Naive B cell (primary cell): ENCODE results near the gene OR6M1. TPM values are rescaled to one million over a fixed set of nuclear protein-coding genes. Genes with fewer than 3 reads are reported as not detected.
A peak's percentile ranks its signal among the peaks of the same experiment; 100 is the strongest.

Source experiments
- ATAC-seq, 2 donors: fragments of 150-1000 bp; cut with Tn5 transposase; 2 replicates each; pipeline ENCODE4 v1.10.0; 2021; ENCODE audit warnings: low read depth in 2 of 2, mild to moderate bottlenecking in 2 of 2, moderate library complexity in 2 of 2
- DNase-seq: peaks from one replicate; pipeline ENCODE4 v3.0.0; 2022
- H3K27ac Mint-ChIP-seq, 6 donors: one replicate each; pipeline ENCODE4 v1.8.0; 2020 to 2022; ENCODE audit warnings: mild to moderate bottlenecking in 6 of 6, mixed read lengths in 6 of 6, moderate library complexity in 5 of 6, inconsistent platforms in 2 of 6
- H3K27me3 Mint-ChIP-seq, 3 donors: one replicate each; pipeline ENCODE4 v1.8.0; 2021 to 2022; ENCODE audit warnings: mixed read lengths in 3 of 3, mild to moderate bottlenecking in 1 of 3
- H3K36me3 Mint-ChIP-seq, 2 donors: one replicate each; pipeline ENCODE4 v1.8.0; 2020 to 2022; ENCODE audit warnings: mixed read lengths in 2 of 2, inconsistent platforms in 1 of 2, mild to moderate bottlenecking in 1 of 2
- H3K4me1 Mint-ChIP-seq, 3 donors: one replicate each; pipeline ENCODE4 v1.8.0; 2020 to 2022; ENCODE audit warnings: mixed read lengths in 3 of 3, inconsistent platforms in 1 of 3, mild to moderate bottlenecking in 1 of 3, moderate library complexity in 1 of 3
- H3K4me3 Mint-ChIP-seq, 8 donors: one replicate each; pipeline ENCODE4 v1.8.0; 2020 to 2022; ENCODE audit warnings: mild to moderate bottlenecking in 8 of 8, mixed read lengths in 8 of 8, moderate library complexity in 8 of 8, inconsistent platforms in 2 of 8
- H3K9me3 Mint-ChIP-seq, 7 donors: one replicate each; pipeline ENCODE4 v1.8.0; 2020 to 2022; ENCODE audit warnings: mixed read lengths in 7 of 7, mild to moderate bottlenecking in 5 of 7, inconsistent platforms in 2 of 7, moderate library complexity in 1 of 7
- polyA plus RNA-seq, 6 donors: library from polyadenylated mRNA; unstranded; fragments of 300-500 nt; fragmentation: Illumina TruSeq; gene quantifications; one replicate each; pipeline ENCODE4 v1.2.3, GENCODE V29; 2021; ENCODE audit warnings: low read depth in 6 of 6

The OR6M1 gene, protein sequence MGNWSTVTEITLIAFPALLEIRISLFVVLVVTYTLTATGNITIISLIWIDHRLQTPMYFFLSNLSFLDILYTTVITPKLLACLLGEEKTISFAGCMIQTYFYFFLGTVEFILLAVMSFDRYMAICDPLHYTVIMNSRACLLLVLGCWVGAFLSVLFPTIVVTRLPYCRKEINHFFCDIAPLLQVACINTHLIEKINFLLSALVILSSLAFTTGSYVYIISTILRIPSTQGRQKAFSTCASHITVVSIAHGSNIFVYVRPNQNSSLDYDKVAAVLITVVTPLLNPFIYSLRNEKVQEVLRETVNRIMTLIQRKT
- polyA plus RNA-seq: not detected

DNA sequence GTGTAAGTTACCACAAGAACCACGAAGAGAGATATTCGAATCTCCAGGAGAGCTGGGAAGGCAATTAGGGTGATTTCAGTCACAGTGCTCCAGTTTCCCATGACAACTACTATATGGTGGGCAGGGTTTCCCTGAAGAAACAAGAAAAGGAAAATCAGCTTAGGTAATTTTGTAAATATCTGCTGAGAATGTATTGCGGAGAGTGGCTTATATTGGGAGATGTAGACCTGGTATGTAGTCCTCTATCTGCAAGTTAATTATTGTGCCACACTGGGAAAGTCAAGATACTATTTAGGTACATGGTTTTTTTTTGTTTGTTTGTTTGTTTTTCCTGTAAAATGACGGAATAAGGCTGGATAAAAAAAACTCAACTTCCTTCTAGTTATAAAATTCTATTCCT lies at the start of gene OR6M1:
TSS of gene OR6M1 (minus strand) at position 101 of the 400 bp plus-strand sequence. CDS start at position 101, 0 bp downstream.
- DNase-seq (no peak), ATAC-seq (no peak)
- Mint-ChIP-seq H3K4me3 (no peak within 1 kb of the TSS), H3K27me3 (peaks cover 0 to 10% (median 10%) of the 10 kb centered on the region in 3 donors), H3K36me3 (no peaks in the 10 kb centered on the region), H3K4me1 (no peaks in the 10 kb centered on the region), H3K27ac (no peak within 1 kb of the TSS), H3K9me3 (no peaks in the 10 kb centered on the region)

DNA sequence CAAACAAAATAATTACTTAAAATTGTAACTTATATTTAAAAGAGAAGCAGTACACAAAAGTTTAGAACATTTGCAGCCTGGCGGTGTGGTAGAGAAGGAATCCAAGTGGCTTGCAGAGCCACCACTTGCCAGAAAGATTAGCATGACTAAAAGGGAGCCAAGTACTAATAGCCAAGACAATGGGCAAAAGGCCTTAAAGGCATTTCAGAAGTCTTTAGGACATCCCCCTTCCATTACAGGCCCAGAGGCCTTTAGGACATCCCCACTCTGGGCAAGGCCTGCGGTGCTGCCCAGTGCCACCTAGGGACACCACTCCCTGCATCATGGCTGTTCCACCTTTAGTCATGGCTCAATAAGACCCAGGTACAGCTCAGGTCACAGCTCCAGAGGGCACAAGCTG lies 46.9 kb upstream of the OR6M1 start:
- Mint-ChIP-seq H3K27ac (no peak overlapping the region), H3K4me3 (no peak overlapping the region), H3K4me1 (no peaks in the 10 kb centered on the region), H3K36me3 (no peaks in the 10 kb centered on the region), H3K27me3 (peaks cover 0 to 11% (median 7%) of the 10 kb centered on the region in 3 donors), H3K9me3 (peaks cover 0 to 23% (median 6%) of the 10 kb centered on the region in 7 donors)
- ATAC-seq (no peak), DNase-seq (no peak)

DNA sequence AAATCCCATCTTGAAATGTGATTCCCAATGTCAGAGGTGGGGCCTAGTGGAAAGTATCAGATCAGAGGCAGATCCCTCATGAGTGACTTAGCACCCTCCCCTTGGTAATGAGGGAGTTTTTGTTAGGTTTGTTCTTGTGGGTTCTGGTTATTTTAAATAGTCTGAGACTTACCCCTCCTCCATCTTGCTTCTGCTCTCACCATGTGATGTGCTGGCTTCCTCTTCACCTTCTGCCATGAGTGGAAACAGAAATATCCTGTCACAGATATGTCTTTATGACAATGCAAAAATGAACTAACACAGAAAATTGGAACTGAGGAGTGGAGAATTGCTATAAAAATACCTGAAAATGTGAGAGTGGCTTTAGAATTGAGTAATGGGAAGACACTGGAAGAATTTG lies 46.2 kb upstream of the OR6M1 start:
- Mint-ChIP-seq H3K4me3 (no peak overlapping the region), H3K36me3 (no peaks in the 10 kb centered on the region), H3K27ac (no peak overlapping the region), H3K4me1 (no peaks in the 10 kb centered on the region), H3K27me3 (peaks cover 0 to 11% (median 4%) of the 10 kb centered on the region in 3 donors), H3K9me3 (peaks cover 0 to 18% (median 5%) of the 10 kb centered on the region in 7 donors)
- ATAC-seq (no peak), DNase-seq (no peak)

DNA sequence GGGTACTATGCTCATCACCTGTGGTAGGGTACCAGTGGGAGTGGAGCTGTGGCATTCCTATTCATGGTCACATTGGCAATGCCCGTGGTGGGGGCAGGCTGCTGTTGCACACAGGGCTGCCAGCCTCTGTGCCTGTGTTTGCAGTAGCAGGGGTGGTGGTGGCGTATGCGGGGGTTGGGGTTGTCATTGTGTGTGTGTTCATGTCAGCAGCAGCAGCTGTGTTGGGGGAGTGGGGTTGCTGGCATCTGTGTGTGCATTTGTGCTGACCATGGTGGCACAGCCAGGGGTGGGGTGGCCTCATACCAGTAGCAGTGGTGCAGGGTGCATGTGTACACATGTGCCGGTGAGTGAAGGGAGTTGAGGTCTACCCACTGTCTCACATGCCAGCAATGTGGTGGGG lies 45.0 kb upstream of the OR6M1 start:
- Mint-ChIP-seq H3K4me1 (no peaks in the 10 kb centered on the region), H3K36me3 (no peaks in the 10 kb centered on the region), H3K4me3 (no peak overlapping the region), H3K27me3 (peaks cover 0 to 11% (median 4%) of the 10 kb centered on the region in 3 donors), H3K9me3 (peaks cover 0 to 10% (median 3%) of the 10 kb centered on the region in 7 donors), H3K27ac (no peak overlapping the region)
- DNase-seq (no peak), ATAC-seq (no peak)

DNA sequence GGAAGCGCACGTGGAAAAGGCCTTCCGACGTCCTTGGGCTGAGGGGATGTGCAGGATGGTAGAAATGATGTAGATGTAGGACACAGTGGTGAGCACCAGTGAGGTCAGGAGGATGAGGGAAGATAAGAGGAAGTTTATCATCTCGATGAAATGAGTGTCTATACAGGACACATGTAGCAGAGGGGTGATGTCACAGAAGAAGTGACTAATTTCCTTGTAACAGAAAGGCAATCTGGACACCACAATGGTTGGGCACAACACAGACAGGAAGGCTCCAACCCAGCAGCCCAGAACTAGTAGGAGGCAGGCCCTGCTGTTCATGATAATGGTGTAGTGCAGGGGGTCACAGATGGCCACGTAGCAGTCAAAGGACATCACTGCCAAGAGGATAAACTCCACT lies 35.0 kb upstream of the OR6M1 start:
- no peak for DNase-seq
- Mint-ChIP-seq H3K36me3 (no peaks in the 10 kb centered on the region), H3K4me3 (no peak overlapping the region), H3K27me3 (peaks cover 0 to 15% (median 12%) of the 10 kb centered on the region in 3 donors), H3K4me1 (no peaks in the 10 kb centered on the region), H3K9me3 (peaks cover 0 to 24% (median 6%) of the 10 kb centered on the region in 7 donors), H3K27ac (no peak overlapping the region)
- no peak for ATAC-seq

DNA sequence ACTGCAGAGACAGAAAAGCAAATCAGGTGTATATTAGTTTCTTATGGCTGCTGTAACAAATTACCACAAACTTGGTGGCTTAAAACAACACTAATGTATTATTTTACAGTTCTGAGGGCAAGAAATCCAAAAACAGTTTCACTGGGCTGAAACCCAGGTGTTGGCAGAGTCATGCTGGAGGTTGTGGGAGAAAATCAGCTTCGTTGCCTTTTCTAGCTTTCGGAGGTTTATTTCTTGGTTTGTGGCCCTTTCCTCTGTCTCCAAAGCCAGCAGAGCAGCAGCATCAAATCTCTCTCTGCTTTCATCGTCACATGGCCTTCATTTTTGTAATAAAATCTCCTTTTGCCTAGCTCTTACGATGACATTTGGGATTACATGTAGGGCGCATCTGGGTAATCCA lies 33.0 kb upstream of the OR6M1 start:
- ATAC-seq: no peak
- H3K4me3 Mint-ChIP-seq: no peak overlapping the region

DNA sequence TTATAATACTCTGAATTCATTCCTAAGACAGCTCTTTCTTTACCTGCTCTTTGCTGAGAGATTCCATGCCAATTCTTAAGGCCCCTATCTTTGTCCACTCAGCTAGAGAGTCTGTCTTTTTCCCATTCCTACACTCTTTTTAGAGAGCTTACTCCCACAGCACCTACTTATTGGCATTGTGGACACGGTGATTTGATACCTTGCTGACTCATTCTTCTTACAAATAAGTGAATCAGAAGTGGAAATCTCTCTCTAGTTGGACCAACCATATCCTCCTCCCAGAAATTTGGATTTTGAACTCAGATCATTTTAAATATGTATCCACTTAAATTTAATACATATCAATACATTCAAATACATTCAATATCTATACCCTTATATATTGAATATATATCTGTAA lies 32.5 kb upstream of the OR6M1 start:
- Mint-ChIP-seq H3K36me3 (no peaks in the 10 kb centered on the region), H3K27ac (no peak overlapping the region), H3K4me1 (no peaks in the 10 kb centered on the region), H3K27me3 (peaks cover 0 to 12% (median 11%) of the 10 kb centered on the region in 3 donors), H3K9me3 (peaks cover 0 to 24% (median 6%) of the 10 kb centered on the region in 7 donors), H3K4me3 (no peak overlapping the region)
- DNase-seq (no peak), ATAC-seq (no peak)

More for the DNA sequence above, 33.0 kb upstream of the OR6M1 start:
- no peak overlapping the region for H3K27ac Mint-ChIP-seq
- H3K4me1 Mint-ChIP-seq: no peaks in the 10 kb centered on the region
- peaks cover 0 to 15% (median 12%) of the 10 kb centered on the region in 3 donors for H3K27me3 Mint-ChIP-seq
- H3K9me3 Mint-ChIP-seq: peaks cover 0 to 24% (median 6%) of the 10 kb centered on the region in 7 donors
- H3K36me3 Mint-ChIP-seq: no peaks in the 10 kb centered on the region
- no peak for DNase-seq

DNA sequence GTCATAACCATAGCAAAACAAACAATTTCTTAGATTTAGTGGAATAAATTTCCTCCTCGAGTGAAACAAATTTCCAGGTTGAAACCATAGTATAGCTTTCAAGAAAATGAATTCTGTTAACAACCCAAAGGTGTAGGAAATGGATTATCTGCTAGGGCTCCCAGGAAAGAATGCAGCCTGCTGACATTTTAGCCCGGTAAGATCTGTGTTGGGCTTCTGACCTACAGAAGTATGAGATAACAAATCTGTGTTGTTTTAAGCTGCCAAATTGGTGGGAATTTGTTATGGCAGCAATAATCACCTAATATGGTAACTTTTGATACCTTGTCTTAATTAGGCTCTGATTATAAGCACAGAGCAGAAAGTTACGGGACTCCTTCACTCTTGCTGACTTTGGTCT lies 32.0 kb upstream of the OR6M1 start:
- Mint-ChIP-seq H3K9me3 (peaks cover 0 to 24% (median 6%) of the 10 kb centered on the region in 7 donors), H3K27me3 (peaks cover 0 to 12% (median 11%) of the 10 kb centered on the region in 3 donors), H3K36me3 (no peaks in the 10 kb centered on the region), H3K27ac (no peak overlapping the region), H3K4me3 (no peak overlapping the region), H3K4me1 (no peaks in the 10 kb centered on the region)
- no peak for DNase-seq
- ATAC-seq: no peak

DNA sequence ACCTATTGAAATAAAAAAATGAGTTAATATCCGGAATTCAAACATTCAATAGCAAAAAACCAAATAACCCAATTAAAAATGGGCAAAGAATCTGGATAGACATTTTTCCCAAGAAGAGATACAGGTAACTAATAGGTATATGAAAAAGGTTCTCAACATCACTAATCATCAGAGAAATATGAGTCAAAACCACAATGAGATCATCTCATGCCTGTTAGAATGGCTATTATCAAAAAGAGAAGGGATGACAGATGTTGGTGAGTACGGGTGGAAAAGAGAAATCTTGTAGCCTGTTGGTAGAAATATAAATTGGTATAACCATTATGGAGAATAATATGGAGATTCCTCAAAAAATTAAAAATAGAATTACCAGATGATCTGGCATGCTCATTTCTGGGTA lies 26.9 kb upstream of the OR6M1 start:
- H3K27me3 Mint-ChIP-seq: peaks cover 7 to 8% (median 8%) of the 10 kb centered on the region in 3 donors
- no peak overlapping the region for H3K27ac Mint-ChIP-seq
- H3K4me3 Mint-ChIP-seq: no peak overlapping the region
- DNase-seq (no peak), ATAC-seq (no peak)
- peaks cover 0 to 14% (median 5%) of the 10 kb centered on the region in 7 donors for H3K9me3 Mint-ChIP-seq
- H3K36me3 Mint-ChIP-seq: no peaks in the 10 kb centered on the region
- H3K4me1 Mint-ChIP-seq: no peaks in the 10 kb centered on the region

DNA sequence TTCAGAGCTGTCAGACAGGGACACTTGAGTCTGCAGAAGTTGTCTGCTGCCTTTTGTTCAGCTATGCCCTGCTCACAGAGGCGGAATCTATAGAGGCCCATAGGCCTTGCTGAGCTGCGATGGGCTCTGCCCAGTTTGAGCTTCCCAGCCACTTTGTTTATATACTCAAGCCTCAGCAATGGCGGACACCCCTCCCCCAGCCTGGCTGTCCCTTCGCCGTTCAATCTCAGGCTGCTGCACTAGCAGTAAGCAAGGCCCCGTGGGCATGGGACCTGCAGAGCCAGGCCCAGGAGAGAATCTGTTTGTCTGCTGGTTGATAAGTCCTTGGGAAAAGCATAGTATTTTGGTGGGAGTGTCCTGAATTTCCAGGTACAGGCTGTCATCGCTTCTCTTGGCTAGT lies 23.6 kb upstream of the OR6M1 start:
- no peak overlapping the region for H3K4me3 Mint-ChIP-seq
- H3K4me1 Mint-ChIP-seq: no peaks in the 10 kb centered on the region
- ATAC-seq (no peak), DNase-seq (no peak)
- no peak overlapping the region for H3K27ac Mint-ChIP-seq
- no peaks in the 10 kb centered on the region for H3K36me3 Mint-ChIP-seq
- H3K9me3 Mint-ChIP-seq: peaks cover 0 to 5% (median 0%) of the 10 kb centered on the region in 7 donors
- H3K27me3 Mint-ChIP-seq: peaks cover 7 to 8% (median 8%) of the 10 kb centered on the region in 3 donors

DNA sequence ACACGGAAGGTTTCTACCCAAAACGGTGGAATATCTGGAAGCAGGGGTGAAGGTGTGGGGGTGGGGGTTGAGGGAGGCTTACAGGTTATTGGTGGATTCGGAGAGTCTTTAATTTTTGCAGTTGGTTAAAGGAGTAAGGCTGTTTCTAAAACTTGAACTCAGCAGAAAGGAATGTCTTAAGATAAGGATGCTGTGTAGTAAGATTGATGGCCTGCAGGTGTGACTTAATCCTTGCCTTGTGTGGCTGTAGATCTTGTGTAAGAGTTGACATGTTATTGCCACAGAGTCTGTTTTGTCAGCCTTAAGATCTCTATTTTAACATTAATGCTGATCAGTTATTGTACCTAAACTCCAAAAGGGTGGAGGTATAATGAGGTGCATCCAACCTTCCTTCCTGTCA lies 16.4 kb upstream of the OR6M1 start:
- Mint-ChIP-seq H3K36me3 (no peaks in the 10 kb centered on the region), H3K9me3 (peaks cover 0 to 4% (median 0%) of the 10 kb centered on the region in 7 donors), H3K27ac (peak overlapping the region in 1 of 6 donors; percentile 90), H3K4me3 (peak overlapping the region in 1 of 8 donors; percentile 58), H3K27me3 (peaks cover 0 to 10% (median 8%) of the 10 kb centered on the region in 3 donors), H3K4me1 (no peaks in the 10 kb centered on the region)
- DNase-seq: no peak
- ATAC-seq: no peak

DNA sequence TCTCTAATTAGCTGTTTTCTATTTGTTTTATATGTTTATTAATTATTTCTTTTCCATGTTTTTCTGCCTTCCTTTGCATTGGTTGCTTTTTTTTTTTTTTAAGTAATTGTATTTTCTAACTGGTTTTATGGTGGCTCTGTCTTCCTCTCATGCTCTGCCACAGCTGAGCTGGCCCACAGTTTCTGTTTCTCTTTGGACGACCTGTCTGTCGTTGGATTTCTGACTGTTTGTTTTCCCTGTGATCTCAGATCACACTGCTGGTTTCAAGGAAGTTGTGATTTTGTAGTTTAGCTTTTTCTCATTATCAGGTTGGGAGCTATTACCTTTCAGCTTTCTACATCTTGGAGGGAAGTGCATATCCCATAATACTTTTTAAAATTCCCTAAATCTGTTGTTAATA lies 15.9 kb upstream of the OR6M1 start:
- ATAC-seq: no peak
- H3K4me1 Mint-ChIP-seq: no peaks in the 10 kb centered on the region
- DNase-seq: no peak
- H3K4me3 Mint-ChIP-seq: peak overlapping the region in 1 of 8 donors; percentile 73
- H3K36me3 Mint-ChIP-seq: no peaks in the 10 kb centered on the region
- peaks cover 0 to 10% (median 8%) of the 10 kb centered on the region in 3 donors for H3K27me3 Mint-ChIP-seq
- H3K27ac Mint-ChIP-seq: peak overlapping the region in 2 of 6 donors; percentile 18 to 90
- H3K9me3 Mint-ChIP-seq: peaks cover 0 to 4% (median 0%) of the 10 kb centered on the region in 7 donors

DNA sequence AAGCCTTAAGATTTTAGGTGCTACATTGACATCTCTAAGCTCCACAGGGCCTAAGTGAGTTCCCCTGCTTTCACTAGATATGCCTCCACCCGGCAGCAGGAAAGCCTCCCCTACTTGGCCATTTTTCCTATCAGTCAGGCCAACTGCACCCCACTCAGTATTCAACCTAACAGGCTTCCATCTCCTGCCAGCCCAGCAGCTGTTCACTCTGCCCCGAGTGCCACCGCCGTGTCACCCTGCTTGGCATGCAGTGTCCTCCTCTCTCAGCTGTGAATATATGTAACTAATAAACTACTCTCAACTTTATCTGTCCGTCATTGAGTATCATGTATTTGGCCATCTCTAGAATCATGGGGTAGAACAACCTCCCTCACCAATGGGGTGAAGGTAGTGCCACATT lies 9.0 kb upstream of the OR6M1 start:
- ATAC-seq (no peak), DNase-seq (no peak)
- Mint-ChIP-seq H3K36me3 (no peaks in the 10 kb centered on the region), H3K27me3 (peaks cover 0 to 6% (median 5%) of the 10 kb centered on the region in 3 donors), H3K27ac (no peak overlapping the region), H3K4me1 (no peaks in the 10 kb centered on the region), H3K4me3 (no peak overlapping the region), H3K9me3 (peaks cover 0 to 2% (median 0%) of the 10 kb centered on the region in 7 donors)

DNA sequence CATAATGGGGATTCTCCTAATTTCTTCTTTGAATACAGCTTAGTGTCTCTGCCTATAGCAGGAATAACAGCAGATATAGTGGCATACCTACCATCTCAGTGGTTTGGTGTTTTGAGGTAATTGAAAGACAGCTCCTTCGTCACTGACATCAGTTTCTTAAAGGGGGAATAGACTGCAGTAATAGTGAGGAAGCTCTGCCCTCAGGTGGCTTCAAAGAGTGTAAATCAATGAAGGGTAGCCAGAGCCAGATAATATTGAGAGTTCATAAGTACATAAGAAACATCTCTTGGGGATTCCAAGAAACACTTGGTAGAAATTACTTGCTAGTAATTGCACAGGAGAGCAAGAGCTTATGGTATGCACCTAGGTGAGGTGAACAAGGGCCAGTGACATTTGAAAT lies 4.4 kb downstream of the OR6M1 start:
- Mint-ChIP-seq H3K27ac (no peak overlapping the region), H3K27me3 (peaks cover 0 to 13% (median 7%) of the 10 kb centered on the region in 3 donors), H3K4me3 (no peak overlapping the region), H3K9me3 (no peaks in the 10 kb centered on the region), H3K4me1 (no peaks in the 10 kb centered on the region), H3K36me3 (no peaks in the 10 kb centered on the region)
- no peak for ATAC-seq
- DNase-seq: no peak
